K562 (cell line): ENCODE data around the gene RET. TPM values are rescaled to one million over a fixed set of nuclear protein-coding genes. Genes with fewer than 3 reads are reported as not detected.

Source experiments
- ATAC-seq: fragments of 200-7000 bp; cut with Tn5 transposase; 3 replicates; pipeline ENCODE4 v1.9.1; 2020; ENCODE audit warnings: moderate library complexity
- BruUV-seq: library from RNA; stranded (reverse); fragments of 400-500 nt; replicated peaks from 2 replicates; lab custom pipeline; 2021; lab: Mats Ljungman, UMichigan
- CTCF ChIA-PET: fragments of 300-600 bp; formaldehyde crosslinking; extraction: SDS; loops from one replicate; lab custom pipeline; 2021; ENCODE audit warnings: low intra/inter-chr PET ratio; lab: Yijun Ruan, JAX
- POLR2A ChIA-PET: fragments of 300-600, 350-650 bp; sonication (Branson Sonifier 250); formaldehyde crosslinking; extraction: SDS; loops from one replicate; lab custom pipeline; 2021; ENCODE audit warnings: antibody characterized with exemption, inconsistent platforms; lab: Yijun Ruan, JAX
- DNase-seq, 4 experiments: peaks; one replicate each; pipeline versions ENCODE4 v3.0.0 to v3.0.0-alpha.2; 2011 to 2018; ENCODE audit warnings: low spot score in 3 of 4, mixed read lengths in 3 of 4; ENCODE audit errors: extremely low read depth in 1 of 4
- FAIRE-seq: peaks from 2 replicates; lab custom pipeline; 2011; peaks lifted over from hg19 to GRCh38; lab: Jason Lieb, UNC
- H2AFZ ChIP-seq: 2 replicates; pipeline ENCODE4 v1.6.0; 2011; ENCODE audit warnings: low read depth, low read length, control low read depth, inconsistent platforms
- H3K27ac ChIP-seq: fragments of 200-600 bp; 3 replicates; pipeline ENCODE4 v1.8.0; 2011; ENCODE audit warnings: low read depth, mild to moderate bottlenecking, control low read depth, inconsistent platforms, low read length, moderate library complexity, mixed read lengths; ENCODE audit errors: extremely low read depth
- H3K27me3 ChIP-seq, 2 experiments: fragments of 300-600 bp in 1 of 2; 2 replicates in 1 of 2; 3 replicates in 1 of 2; pipeline versions ENCODE4 v1.6.0 to v1.8.0; 2011; ENCODE audit warnings: inconsistent platforms in 2 of 2, low read length in 2 of 2, mild to moderate bottlenecking in 1 of 2, mixed read lengths in 1 of 2, moderate library complexity in 1 of 2; ENCODE audit not compliant: control insufficient read depth in 2 of 2, insufficient read depth in 2 of 2
- H3K36me3 ChIP-seq: fragments of 300-600 bp; 3 replicates; pipeline ENCODE4 v1.8.0; 2011; ENCODE audit warnings: mild to moderate bottlenecking, low read length, inconsistent platforms; ENCODE audit not compliant: control insufficient read depth, insufficient read depth
- H3K4me1 ChIP-seq, 2 experiments: fragments of 200-600 bp in 1 of 2; replicated peaks in 1 of 2; 2 replicates in 1 of 2; 3 replicates in 1 of 2; pipeline versions ENCODE4 v1.5.1 to v1.8.0; 2011; ENCODE audit warnings: inconsistent platforms in 2 of 2, low read length in 2 of 2, mild to moderate bottlenecking in 1 of 2, mixed read lengths in 1 of 2, moderate library complexity in 1 of 2; ENCODE audit not compliant: control insufficient read depth in 2 of 2, insufficient read depth in 2 of 2
- H3K4me2 ChIP-seq: 2 replicates; pipeline ENCODE4 v1.6.1; 2011; ENCODE audit warnings: low read length, control low read depth, inconsistent platforms, mixed read lengths; ENCODE audit not compliant: insufficient read depth
- H3K4me3 ChIP-seq: fragments of 200-600 bp; sonication (generic), shearing (Covaris generic); 2 replicates; pipeline ENCODE4 v1.5.1; 2016; ENCODE audit warnings: control low read depth, inconsistent platforms
- H3K79me2 ChIP-seq: fragments of 200-600 bp; 3 replicates; pipeline ENCODE4 v1.8.0; 2011; ENCODE audit warnings: low read length, inconsistent platforms; ENCODE audit not compliant: control insufficient read depth, insufficient read depth
- H3K9ac ChIP-seq, 2 experiments: 2 replicates each; pipeline versions ENCODE4 v1.6.0 to v1.6.1; 2011; ENCODE audit warnings: low read depth in 2 of 2, low read length in 2 of 2, control low read depth in 1 of 2, inconsistent platforms in 1 of 2, mild to moderate bottlenecking in 1 of 2, mixed read lengths in 1 of 2; ENCODE audit not compliant: insufficient read depth in 1 of 2
- H3K9me1 ChIP-seq: one replicate; pipeline ENCODE4 v1.6.0; 2011; ENCODE audit warnings: inconsistent platforms, mild to moderate bottlenecking, low read length, moderate library complexity; ENCODE audit not compliant: control insufficient read depth, insufficient read depth
- H3K9me3 ChIP-seq: replicated peaks from 2 replicates; pipeline ENCODE4 v1.5.1; 2011; ENCODE audit warnings: low read depth, low read length, inconsistent platforms; ENCODE audit not compliant: control insufficient read depth, insufficient read depth
- H4K20me1 ChIP-seq: replicated peaks from 2 replicates; pipeline ENCODE4 v1.6.1; 2011; ENCODE audit warnings: low read length, inconsistent platforms, mixed read lengths; ENCODE audit not compliant: control insufficient read depth, insufficient read depth
- BRD9 ChIP-seq: fragments of 450-650 bp; IDR thresholded peaks from 2 replicates; pipeline ENCODE4 v1.6.1; 2018; ENCODE audit warnings: low read depth; ENCODE audit not compliant: partially characterized antibody
- CTBP1 ChIP-seq: fragments of 450-650 bp; IDR thresholded peaks from 2 replicates; pipeline ENCODE4 v1.6.1; 2016; ENCODE audit warnings: borderline replicate concordance
- JUN ChIP-seq, 2 experiments: sonication (generic) in 1 of 2; formaldehyde crosslinking in 1 of 2; IDR thresholded peaks; 2 replicates each; pipeline versions ENCODE4 v1.6.1 to v1.8.0; 2012 to 2022; ENCODE audit warnings: borderline replicate concordance in 2 of 2, mild to moderate bottlenecking in 2 of 2, improper control_type of control experiment in 1 of 2, low read depth in 1 of 2, low read length in 1 of 2, missing genetic modification reagents in 1 of 2
- MECOM ChIP-seq: fragments of 250-450 bp; sonication (Bioruptor Pico); IDR thresholded peaks from 2 replicates; pipeline ENCODE4 v1.8.0; 2022; ENCODE audit warnings: inconsistent platforms
- MIER1 ChIP-seq: fragments of 450-650 bp; IDR thresholded peaks from 2 replicates; pipeline ENCODE4 v1.6.1; 2016; ENCODE audit warnings: antibody characterized with exemption, mild to moderate bottlenecking, low read depth
- NCOA2 ChIP-seq, 2 experiments: fragments of 450-650 bp; IDR thresholded peaks; 2 replicates each; pipeline ENCODE4 v1.6.1; 2018; ENCODE audit warnings: mild to moderate bottlenecking in 2 of 2, moderate library complexity in 1 of 2; ENCODE audit not compliant: partially characterized antibody in 2 of 2
- POLR2G ChIP-seq: fragments of 200-400 bp; formaldehyde crosslinking; IDR thresholded peaks from 2 replicates; pipeline ENCODE4 v1.6.1; 2017; ENCODE audit warnings: low read depth, mild to moderate bottlenecking, antibody characterized with exemption, low read length, moderate library complexity
- POLR3G ChIP-seq: IDR thresholded peaks from 2 replicates; pipeline ENCODE4 v1.6.1; 2011; ENCODE audit not compliant: insufficient read length, insufficient replicate concordance; ENCODE audit errors: extremely low read depth
- RBM17 ChIP-seq: fragments of 200-400 bp; formaldehyde crosslinking; IDR thresholded peaks from 2 replicates; pipeline ENCODE4 v1.6.1; 2017; ENCODE audit warnings: low read depth, mild to moderate bottlenecking, low read length, borderline replicate concordance
- SMARCC2 ChIP-seq: fragments of 450-650 bp; IDR thresholded peaks from 2 replicates; pipeline ENCODE4 v1.6.1; 2017; ENCODE audit warnings: antibody characterized with exemption, moderate library complexity, mild to moderate bottlenecking, low read depth
- SREBF1 ChIP-seq: fragments of 150-350 bp; IDR thresholded peaks from 2 replicates; pipeline ENCODE4 v1.6.1; 2014; ENCODE audit warnings: antibody characterized with exemption, low read depth, low read length, borderline replicate concordance
- ZNF146 ChIP-seq: IDR thresholded peaks from one replicate; pipeline ENCODE4 v1.6.1; 2018; ENCODE audit warnings: missing compliant biosample characterization; ENCODE audit not compliant: unreplicated experiment
- ZNF584 ChIP-seq: fragments of 200-800 bp; sonication (Bioruptor generic); IDR thresholded peaks from 2 replicates; pipeline ENCODE4 v1.6.1; 2016; ENCODE audit warnings: low read depth, mild to moderate bottlenecking, missing genetic modification characterization, missing compliant biosample characterization
- ZNF696 ChIP-seq: fragments of 250-450 bp; sonication (Bioruptor Pico); conservative IDR thresholded peaks from 2 replicates; pipeline ENCODE4 v1.4.0; 2020; ENCODE audit warnings: mild to moderate bottlenecking, moderate library complexity
- WGBS: fragments of 100-300 bp; shearing (Covaris generic); methylation state at CpG from one replicate; pipeline ENCODE4 v1.1.6; 2016; ENCODE audit warnings: low coverage, mixed read lengths; ENCODE audit not compliant: insufficient coverage; ENCODE audit errors: missing lambda C conversion rate; 5-methylcytosine and 5-hydroxymethylcytosine counted together
- in situ Hi-C: fragments of 300-500 bp; cut with MboI; formaldehyde crosslinking; loops from 4 replicates; pipeline ENCODE4 v1.15.0; 2018; ENCODE audit warnings: inconsistent platforms, mixed read lengths
- intact Hi-C: fragments of 100-400 bp; cut with micrococcal nuclease; formaldehyde crosslinking; loops from 2 replicates; pipeline ENCODE4 v1.14.2; 2022
- polyA plus RNA-seq, 8 experiments: library from polyadenylated mRNA; depleted of rRNA in 4 of 8; stranded (reverse) in 5 of 8; unstranded in 3 of 8; fragments of >200 nt; fragmentation: Nextera tagmentation in 2 of 8; fragmentation: Illumina TruSeq in 1 of 8; extraction: Ambion mirVana in 2 of 8; extraction: Trizol in 1 of 8; gene quantifications; 2 replicates each; pipeline versions ENCODE4 v1.2.1 to v1.2.3, GENCODE V29; 2011 to 2014; ENCODE audit warnings: inconsistent platforms in 1 of 8, missing spikeins in 1 of 8
- total RNA-seq, 7 experiments: library from RNA; depleted of rRNA in 6 of 7; stranded (reverse); fragments of >200 nt in 6 of 7; fragmentation: Illumina TruSeq in 2 of 7; extraction: Trizol in 2 of 7; gene quantifications; 2 replicates each; pipeline versions ENCODE4 v1.2.1 to v1.2.3, GENCODE V29; 2011 to 2021; ENCODE audit warnings: low replicate concordance in 1 of 7
- TF ChIP-seq, protein P1 (sequence below), 2 experiments: fragments of 450-650 bp in 1 of 2; sonication (generic) in 1 of 2; formaldehyde crosslinking in 1 of 2; IDR thresholded peaks in 1 of 2; conservative IDR thresholded peaks in 1 of 2; 2 replicates each; pipeline versions ENCODE4 v1.6.1 to v1.8.1; 2016 to 2023; ENCODE audit warnings: mild to moderate bottlenecking in 2 of 2, moderate library complexity in 2 of 2, inconsistent platforms in 1 of 2, missing genetic modification reagents in 1 of 2

Gene RET
- total and polyA plus RNA-seq, 9 of the 15 experiments (the other 6 are each of a cell fraction or from before 2014, with no cell fraction given): 0.04 to 0.05 TPM; not detected in 7

- TF ChIP-seq JUN (IDR thresholded peaks at IDR 0.05; ENCODE audit: borderline replicate concordance, low read depth, low read length): no peak
- TF ChIP-seq JUN (CRISPR knock-in tag; IDR thresholded peaks at IDR 0.05; ENCODE audit: borderline replicate concordance): no peak
- no peak for TF ChIP-seq BRD9
- no peak for TF ChIP-seq ZNF146 (CRISPR knock-in tag)
- TF ChIP-seq ZNF696: no peak
Measured at GRCh38 chr10:43135064-43135463, 58.2 kb downstream of the RET start (continued).

DNA sequence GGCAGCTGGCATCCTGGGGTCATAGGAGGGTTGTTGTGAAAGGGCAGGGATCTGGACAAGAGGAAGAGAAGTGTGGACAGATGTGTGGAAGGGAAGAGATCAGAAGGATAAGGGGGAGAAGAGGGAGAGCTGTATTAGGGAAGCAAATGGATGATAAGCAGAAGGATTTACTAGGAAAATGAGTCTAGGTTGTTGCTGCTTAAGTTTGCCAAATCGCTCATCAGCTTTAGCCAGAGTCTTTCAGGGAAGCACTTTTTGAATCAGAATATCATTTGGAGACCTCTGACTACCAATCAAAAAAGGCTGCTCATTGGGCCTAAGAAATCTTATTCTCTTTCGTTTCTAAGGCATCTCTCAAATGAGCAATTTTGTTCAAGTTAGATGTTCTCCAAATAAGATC lies 58.8 kb downstream of the RET start:
- FAIRE-seq (no peak), DNase-seq (no peak)
- POLR2A ChIA-PET: interaction anchor here (0.6 kb wide), 1 partner anchor 87 kb away, joined by 4 read pairs; no protein-coding TSS in a partner anchor
- Histone ChIP-seq H3K4me1 (peaks cover 9 to 29% of the 10 kb centered on the region in 2 experiments), H2AFZ (no peak overlapping the region), H3K79me2 (peaks cover 16% of the 10 kb centered on the region; the same call in 2 of the 3 replicates), H4K20me1 (no peaks in the 10 kb centered on the region), H3K9ac (no peak overlapping the region), H3K4me2 (no peak overlapping the region)
- BruUV-seq: no TSS peak
- intact Hi-C loops: loop anchor here (5.0 to 10.0 kb wide), 3 partner anchors 67 to 329 kb away; no protein-coding TSS in a partner anchor
- CTCF ChIA-PET: no interaction called here
- TF ChIP-seq MIER1 (no peak), CTBP1 (no peak), ZNF584 (CRISPR knock-in tag) (no peak), MECOM (CRISPR knock-in tag) (no peak), NCOA2 (IDR thresholded peaks at IDR 0.05; ENCODE audit: partially characterized antibody in 2 of 2) (no peak), POLR2G (no peak), SREBF1 (no peak), RBM17 (no peak), SMARCC2 (no peak), POLR3G (no peak)
- TF ChIP-seq, protein P1, sequence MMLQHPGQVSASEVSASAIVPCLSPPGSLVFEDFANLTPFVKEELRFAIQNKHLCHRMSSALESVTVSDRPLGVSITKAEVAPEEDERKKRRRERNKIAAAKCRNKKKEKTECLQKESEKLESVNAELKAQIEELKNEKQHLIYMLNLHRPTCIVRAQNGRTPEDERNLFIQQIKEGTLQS (IDR thresholded peaks at IDR 0.05): no peak
- TF ChIP-seq, protein P1 (CRISPR knock-in tag; conservative IDR thresholded peaks at IDR 0.05): no peak
- TF ChIP-seq, all 486 proteins: peak for 0
- Histone ChIP-seq H3K36me3 (no peaks in the 10 kb centered on the region), H3K9me3 (no peaks in the 10 kb centered on the region), H3K27ac (no peak overlapping the region), H3K27me3 (peaks cover 15 to 17% of the 10 kb centered on the region in 2 experiments; a peak in 4 of 5 replicates), H3K9me1 (no peaks in the 10 kb centered on the region), H3K4me3 (no peak overlapping the region)
- in situ Hi-C loops: no loop called here
- ATAC-seq: no peak
- WGBS: 0% methylated on average over 2 of the region's 2 CpGs
